A549 (cell line): ENCODE data around the gene THBS1.

Experiments
- CHD2 ChIP-seq: fragments of 150-350 bp; IDR thresholded peaks from 2 replicates; pipeline ENCODE4 v1.6.1; 2014; ENCODE audit warnings: low read length; ENCODE audit not compliant: partially characterized antibody
- HES2 ChIP-seq: fragments of >200 bp; sonication (Bioruptor Twin); formaldehyde crosslinking; IDR thresholded peaks from 2 replicates; pipeline ENCODE4 v1.6.1; 2016
- HOXB13 ChIP-seq: fragments of 250-450 bp; sonication (Bioruptor Pico); IDR thresholded peaks from 2 replicates; pipeline ENCODE4 v1.5.0; 2020; ENCODE audit warnings: low read depth, mild to moderate bottlenecking, moderate library complexity
- MAFK ChIP-seq: fragments of 450-650 bp; IDR thresholded peaks from 2 replicates; pipeline ENCODE4 v1.6.1; 2014; ENCODE audit not compliant: partially characterized antibody
- POLR2A ChIP-seq: IDR thresholded peaks from 2 replicates; pipeline ENCODE4 v1.6.1; 2012; ENCODE audit warnings: mild to moderate bottlenecking, low read length
- RAD21 ChIP-seq, 2 experiments: fragments of >200 bp in 1 of 2; sonication (Bioruptor Twin) in 1 of 2; formaldehyde crosslinking in 1 of 2; IDR thresholded peaks in 1 of 2; conservative IDR thresholded peaks in 1 of 2; 2 replicates in 1 of 2; 3 replicates in 1 of 2; pipeline ENCODE4 v1.6.1; 2012 to 2018; ENCODE audit warnings: inconsistent platforms in 1 of 2
- RNF2 ChIP-seq: fragments of 200-600 bp; sonication (generic); IDR thresholded peaks from 2 replicates; pipeline ENCODE4 v1.6.1; 2016; ENCODE audit warnings: low read depth, mild to moderate bottlenecking, antibody characterized with exemption, moderate library complexity, borderline replicate concordance
- SMC3 ChIP-seq: fragments of >200 bp; sonication (Bioruptor Twin); formaldehyde crosslinking; IDR thresholded peaks from 3 replicates; pipeline ENCODE4 v1.6.1; 2018; ENCODE audit warnings: inconsistent platforms
- TF ChIP-seq, protein P1 (sequence below): fragments of >200 bp; sonication (Bioruptor Twin); formaldehyde crosslinking; IDR thresholded peaks from 3 replicates; pipeline ENCODE4 v1.5.1; 2016
- TF ChIP-seq, protein P2 (sequence below): fragments of 200-600 bp; sonication (generic); IDR thresholded peaks from 2 replicates; pipeline ENCODE4 v1.6.1; 2016; ENCODE audit warnings: antibody characterized with exemption, mild to moderate bottlenecking, moderate library complexity

GRCh38 chr15:39551476-39551875, 29.4 kb upstream of the THBS1 start:
- TF ChIP-seq MAFK (no peak), POLR2A (no peak), SMC3 (no peak), HOXB13 (CRISPR knock-in tag) (no peak), CHD2 (no peak), RNF2 (no peak), HES2 (no peak), RAD21 (conservative IDR thresholded peaks at IDR 0.05 in 1 of 2, IDR thresholded peaks at IDR 0.05 in 1 of 2) (no peak)
- TF ChIP-seq, protein P1, sequence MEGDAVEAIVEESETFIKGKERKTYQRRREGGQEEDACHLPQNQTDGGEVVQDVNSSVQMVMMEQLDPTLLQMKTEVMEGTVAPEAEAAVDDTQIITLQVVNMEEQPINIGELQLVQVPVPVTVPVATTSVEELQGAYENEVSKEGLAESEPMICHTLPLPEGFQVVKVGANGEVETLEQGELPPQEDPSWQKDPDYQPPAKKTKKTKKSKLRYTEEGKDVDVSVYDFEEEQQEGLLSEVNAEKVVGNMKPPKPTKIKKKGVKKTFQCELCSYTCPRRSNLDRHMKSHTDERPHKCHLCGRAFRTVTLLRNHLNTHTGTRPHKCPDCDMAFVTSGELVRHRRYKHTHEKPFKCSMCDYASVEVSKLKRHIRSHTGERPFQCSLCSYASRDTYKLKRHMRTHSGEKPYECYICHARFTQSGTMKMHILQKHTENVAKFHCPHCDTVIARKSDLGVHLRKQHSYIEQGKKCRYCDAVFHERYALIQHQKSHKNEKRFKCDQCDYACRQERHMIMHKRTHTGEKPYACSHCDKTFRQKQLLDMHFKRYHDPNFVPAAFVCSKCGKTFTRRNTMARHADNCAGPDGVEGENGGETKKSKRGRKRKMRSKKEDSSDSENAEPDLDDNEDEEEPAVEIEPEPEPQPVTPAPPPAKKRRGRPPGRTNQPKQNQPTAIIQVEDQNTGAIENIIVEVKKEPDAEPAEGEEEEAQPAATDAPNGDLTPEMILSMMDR = no peak
- TF ChIP-seq, protein P2, sequence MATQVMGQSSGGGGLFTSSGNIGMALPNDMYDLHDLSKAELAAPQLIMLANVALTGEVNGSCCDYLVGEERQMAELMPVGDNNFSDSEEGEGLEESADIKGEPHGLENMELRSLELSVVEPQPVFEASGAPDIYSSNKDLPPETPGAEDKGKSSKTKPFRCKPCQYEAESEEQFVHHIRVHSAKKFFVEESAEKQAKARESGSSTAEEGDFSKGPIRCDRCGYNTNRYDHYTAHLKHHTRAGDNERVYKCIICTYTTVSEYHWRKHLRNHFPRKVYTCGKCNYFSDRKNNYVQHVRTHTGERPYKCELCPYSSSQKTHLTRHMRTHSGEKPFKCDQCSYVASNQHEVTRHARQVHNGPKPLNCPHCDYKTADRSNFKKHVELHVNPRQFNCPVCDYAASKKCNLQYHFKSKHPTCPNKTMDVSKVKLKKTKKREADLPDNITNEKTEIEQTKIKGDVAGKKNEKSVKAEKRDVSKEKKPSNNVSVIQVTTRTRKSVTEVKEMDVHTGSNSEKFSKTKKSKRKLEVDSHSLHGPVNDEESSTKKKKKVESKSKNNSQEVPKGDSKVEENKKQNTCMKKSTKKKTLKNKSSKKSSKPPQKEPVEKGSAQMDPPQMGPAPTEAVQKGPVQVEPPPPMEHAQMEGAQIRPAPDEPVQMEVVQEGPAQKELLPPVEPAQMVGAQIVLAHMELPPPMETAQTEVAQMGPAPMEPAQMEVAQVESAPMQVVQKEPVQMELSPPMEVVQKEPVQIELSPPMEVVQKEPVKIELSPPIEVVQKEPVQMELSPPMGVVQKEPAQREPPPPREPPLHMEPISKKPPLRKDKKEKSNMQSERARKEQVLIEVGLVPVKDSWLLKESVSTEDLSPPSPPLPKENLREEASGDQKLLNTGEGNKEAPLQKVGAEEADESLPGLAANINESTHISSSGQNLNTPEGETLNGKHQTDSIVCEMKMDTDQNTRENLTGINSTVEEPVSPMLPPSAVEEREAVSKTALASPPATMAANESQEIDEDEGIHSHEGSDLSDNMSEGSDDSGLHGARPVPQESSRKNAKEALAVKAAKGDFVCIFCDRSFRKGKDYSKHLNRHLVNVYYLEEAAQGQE = no peak
